NCI-H2081 treated with DMSO at 0.1 percent for 48 hours (cell line): Measurements from ENCODE around the gene BBS4.
"Not testable (repeated sequence)": the region's sequence is repeated elsewhere in the genome, so short reads cannot be mapped to it uniquely, and the experiment has no call there.

Experiments
- DNase-seq: peaks from one replicate; lab custom pipeline; 2025; lab: John Stamatoyannopoulos, UW

The BBS4 gene

DNA sequence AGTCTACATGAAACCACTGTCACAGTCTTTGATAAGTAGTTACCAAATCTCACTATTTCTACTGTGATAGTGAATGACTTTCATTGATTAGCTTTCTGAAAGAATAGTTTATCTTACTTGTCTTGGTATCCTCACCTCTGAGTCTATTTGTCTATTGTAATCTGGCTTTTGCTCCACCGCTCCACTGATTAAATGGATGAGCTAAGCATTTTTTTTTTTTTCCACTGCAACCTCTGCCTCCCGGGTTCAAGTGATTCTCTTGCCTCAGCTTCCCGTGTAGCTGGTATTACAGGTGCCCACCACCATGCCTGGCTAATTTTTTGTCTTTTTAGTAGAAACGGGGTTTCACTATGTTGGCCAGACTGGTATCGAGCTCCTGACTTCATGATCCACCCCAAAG is 12.9 kb downstream of the BBS4 start:
- DNase-seq, result no peak

DNA sequence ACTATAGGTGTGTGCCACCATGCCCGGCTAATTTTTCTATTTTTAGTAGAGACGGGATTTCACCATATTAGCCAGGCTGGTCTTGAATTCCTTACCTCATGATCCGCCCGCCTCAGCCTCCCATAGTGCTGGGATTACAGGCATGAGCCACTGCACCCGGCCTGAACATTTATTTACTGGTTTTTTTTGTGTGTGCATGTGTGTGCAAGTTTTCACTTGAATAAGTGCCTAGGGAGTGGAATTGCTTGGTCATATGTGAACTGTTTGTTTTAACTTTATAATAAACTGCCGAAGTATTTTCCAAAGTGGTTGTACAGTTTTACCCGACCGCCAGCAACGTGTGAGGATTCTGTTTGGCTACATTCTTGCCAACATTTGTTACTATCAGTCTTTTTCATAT is 14.1 kb downstream of the BBS4 start:
- DNase-seq, result no peak

DNA sequence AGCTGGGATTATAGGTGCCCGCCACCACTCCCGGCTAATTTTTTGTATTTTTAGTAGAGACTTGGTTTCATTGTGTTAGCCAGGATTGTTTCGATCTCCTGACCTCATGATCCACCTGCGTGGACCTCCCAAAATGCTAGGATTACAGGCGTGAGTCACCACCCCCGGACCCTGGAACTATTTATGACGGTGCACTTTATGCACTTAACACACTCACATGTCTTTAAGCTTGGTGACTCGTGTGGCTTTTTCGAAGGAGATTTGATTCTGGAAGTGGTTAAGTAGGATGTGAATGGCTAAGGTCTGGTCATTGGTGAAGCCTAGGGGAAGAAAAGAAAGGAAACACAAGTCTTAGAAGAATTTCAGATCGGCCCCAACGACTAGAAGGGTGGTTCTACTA is 20.3 kb downstream of the BBS4 start:
- DNase-seq, result no peak

DNA sequence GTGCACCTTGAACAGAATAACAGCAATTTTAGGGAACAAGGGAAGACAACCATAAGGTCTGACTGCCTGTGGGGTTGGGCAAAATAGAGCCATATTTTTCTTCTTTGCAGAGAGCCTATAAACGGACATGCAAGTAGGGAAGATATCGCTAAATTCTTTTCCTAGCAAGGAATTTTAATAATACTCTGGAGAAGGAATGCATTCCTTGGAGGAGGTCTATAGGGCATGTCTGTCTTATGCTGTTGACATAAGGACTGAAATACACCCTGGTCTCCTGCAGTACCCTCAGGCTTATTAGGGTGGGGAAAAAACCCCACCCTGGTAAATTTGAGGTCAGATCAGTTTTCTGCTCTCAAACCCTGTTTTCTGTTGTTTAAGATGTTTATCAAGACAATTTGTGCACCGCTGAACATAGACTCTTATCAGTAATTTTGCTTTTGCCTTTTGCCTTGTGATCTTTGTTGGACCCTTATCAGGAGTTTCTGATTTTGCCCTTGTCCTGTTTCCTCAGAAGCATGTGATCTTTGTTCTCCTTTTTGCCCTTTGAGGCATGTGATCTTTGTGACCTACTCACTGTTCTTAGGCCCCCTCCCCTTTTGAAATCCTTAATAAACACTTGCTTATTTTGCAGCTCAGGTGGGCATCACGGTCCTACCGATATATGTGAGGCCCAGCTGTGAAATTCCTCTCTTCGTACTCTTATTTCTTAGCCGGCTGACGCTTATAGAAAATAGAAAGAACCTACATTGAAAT is 22.7 kb downstream of the BBS4 start:
- DNase-seq, result not testable (repeated sequence)

DNA sequence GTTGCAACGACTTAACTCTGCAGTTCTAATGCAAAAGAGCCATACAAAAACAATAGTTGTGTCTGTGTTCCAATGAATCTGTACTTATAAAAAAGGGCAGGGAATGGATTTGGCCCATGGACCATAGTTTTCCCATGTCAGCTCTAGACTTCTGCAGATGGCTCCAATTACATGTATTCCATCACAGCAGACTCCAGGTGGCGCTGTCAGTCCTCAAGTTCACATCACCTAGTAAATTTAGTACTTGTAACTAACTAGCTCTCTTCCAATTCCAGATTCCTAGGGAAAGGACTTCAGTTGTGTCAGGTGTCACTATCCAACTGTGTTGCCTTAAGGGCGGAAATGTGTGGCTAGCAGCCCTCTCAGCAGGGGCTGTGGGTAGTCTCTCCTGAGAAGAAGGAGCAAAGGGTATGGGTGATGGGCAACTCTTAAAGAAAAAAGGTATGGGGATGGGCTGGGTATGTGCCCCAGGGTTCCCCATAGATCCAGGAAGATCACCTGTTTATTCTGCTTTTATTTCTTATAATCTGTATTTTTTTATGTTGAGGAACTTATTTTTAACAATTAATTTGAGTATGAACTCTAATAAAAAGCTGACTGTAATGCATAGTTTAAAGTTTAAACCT is 36.2 kb downstream of the BBS4 start:
- DNase-seq, result peak; percentile 5

DNA sequence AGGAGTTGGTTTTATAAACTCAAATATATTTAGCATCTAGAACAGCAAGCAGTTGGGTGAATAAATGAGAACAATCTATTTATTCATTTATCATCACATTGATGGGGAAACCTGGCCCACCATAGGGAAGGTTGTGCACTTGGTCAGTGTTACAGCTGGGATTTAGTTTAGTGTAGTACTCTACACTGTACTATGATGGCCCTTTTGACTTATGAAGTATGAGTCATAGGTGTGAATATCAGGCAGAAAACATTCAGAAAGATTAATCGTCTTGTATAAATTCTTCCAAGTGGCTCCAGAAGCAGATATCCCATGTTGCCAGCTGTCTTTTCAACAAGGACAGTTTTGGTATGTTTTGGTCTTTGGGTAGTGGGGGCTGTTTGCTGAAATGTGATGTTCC is 38.0 kb downstream of the BBS4 start:
- no peak for DNase-seq

DNA sequence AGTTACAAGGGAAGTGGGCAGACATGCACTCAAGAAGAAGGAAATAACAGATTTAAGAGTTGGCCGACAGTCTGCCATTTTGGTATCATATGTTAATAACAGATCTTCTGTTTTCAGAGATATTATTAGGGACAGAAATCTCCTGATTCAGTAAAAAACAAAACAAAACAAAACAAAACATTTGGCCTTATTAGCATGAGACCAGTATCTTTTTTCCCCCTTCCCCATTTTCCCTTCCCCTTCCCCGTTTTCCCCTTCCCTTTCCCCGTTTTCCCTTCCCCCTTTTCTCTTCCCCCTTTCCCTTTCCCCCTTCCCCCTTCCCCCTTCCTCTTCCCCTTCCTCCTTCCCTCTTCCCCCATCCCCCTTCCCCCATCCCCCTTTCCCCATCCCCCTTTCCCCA is 39.4 kb downstream of the BBS4 start:
- no peak for DNase-seq

DNA sequence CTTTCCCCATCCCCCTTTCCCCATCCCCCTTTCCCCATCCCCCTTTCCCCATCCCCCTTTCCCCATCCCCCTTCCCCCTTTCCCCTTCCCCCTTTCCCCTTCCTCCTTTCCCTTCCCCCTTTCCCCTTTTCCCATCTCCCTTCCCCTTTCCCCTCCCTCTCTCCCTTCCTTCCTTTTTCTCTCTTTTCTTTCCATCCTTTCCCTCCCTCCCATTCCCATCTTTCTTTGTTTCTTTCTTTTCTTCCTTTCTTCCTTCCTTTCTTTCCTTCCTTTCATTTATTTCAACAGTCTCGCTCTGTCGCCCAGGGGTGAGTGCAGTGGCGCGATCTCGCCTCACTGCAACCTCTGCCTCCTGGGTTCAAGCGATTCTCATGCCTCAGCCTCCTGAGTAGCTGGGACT is 39.8 kb downstream of the BBS4 start:
- DNase-seq, result not testable (repeated sequence)

DNA sequence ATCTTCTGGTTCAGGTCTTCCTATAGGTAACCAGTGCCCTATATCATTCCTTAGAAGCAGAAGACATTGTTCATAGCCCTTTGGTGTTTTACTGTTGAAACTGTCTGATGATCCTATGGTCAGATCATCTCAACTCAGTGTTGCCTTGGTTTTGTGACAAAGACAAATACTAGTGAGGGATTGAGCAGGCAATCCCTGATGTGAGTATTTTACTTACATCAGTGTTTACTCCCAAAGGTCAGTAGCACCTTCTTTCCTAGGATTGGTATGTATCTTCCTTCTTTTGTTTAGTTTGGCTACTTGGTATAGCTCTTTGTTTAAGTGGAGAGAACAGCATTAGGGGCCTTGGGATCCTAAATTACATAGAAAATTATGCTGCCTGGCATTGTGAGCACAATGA is 41.1 kb downstream of the BBS4 start:
- no peak for DNase-seq

DNA sequence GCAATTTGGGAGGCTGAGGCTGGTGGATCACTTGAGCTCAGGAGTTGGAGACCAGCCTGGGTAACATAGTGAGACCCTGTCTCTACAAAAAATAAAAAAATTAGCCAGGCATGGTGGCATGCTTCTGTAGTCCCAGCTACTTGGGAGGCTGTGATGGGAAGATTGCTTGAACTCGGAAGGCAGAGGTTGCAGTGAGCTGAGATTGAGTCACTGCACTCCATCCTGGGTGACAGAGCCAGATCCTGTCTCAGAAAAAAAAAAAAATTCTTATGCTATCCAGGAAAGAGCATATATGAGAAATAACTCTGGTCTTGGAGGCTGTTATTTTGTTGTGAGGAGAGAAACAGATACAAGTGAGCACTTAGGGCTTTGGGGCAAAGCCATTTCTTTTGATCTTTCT is 42.2 kb downstream of the BBS4 start:
- DNase-seq, result not testable (repeated sequence)

DNA sequence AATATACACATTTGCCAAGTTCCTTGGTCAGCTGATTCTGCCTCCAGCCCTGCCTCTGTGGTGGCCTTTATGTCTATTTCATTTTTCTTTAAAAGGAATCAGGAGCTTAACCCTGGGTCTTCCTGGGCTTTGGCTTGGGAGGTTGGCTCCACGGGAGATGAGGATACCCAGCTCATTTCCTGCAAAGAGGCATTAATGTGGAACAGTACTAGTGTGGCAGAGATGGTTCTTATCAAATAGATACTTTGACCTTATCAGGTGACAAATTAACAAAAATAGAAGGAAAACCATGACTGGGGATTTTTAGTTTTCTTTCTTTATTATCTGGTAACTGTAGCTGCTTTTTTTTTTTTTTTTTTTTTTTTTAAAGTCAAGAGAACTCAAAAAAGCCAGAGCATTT is 42.8 kb downstream of the BBS4 start:
- no peak for DNase-seq

DNA sequence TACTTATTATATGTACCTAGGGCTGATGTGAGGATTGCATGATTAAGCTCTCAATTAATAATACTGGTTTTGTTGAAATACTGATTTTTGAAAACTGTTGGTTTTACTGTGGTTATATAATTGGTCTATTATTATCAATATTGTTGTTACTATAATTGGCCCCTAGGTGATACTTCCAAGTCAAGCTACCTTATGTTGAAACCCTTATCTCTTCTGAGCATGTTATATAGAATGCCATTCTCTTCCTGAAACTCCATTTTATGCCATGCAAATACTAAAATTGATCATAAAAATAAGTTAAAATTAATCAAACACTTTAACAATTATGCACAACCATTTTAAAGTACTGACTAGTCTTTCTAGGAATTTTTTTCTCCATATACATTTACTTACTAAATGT is 46.1 kb downstream of the BBS4 start:
- no peak for DNase-seq

DNA sequence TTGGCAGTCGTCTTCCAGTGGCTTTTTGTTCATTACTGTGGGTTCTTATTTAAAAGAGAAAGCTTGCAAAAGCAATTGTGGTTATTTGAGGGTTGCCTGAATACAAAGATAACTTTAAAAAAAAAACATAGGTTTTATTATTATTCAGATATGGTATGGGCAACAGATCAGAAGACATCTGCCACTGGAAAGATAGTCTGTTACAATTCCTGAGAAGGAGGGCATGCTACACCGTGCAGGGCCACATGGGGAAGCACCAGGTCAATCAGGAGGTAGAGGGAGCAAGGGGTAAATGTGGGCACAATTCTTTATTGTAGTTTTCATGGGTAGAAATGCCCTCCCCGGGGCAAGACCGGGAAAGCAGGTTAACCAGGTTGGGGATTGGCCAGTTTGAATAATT is 46.5 kb downstream of the BBS4 start:
- DNase-seq, result no peak

DNA sequence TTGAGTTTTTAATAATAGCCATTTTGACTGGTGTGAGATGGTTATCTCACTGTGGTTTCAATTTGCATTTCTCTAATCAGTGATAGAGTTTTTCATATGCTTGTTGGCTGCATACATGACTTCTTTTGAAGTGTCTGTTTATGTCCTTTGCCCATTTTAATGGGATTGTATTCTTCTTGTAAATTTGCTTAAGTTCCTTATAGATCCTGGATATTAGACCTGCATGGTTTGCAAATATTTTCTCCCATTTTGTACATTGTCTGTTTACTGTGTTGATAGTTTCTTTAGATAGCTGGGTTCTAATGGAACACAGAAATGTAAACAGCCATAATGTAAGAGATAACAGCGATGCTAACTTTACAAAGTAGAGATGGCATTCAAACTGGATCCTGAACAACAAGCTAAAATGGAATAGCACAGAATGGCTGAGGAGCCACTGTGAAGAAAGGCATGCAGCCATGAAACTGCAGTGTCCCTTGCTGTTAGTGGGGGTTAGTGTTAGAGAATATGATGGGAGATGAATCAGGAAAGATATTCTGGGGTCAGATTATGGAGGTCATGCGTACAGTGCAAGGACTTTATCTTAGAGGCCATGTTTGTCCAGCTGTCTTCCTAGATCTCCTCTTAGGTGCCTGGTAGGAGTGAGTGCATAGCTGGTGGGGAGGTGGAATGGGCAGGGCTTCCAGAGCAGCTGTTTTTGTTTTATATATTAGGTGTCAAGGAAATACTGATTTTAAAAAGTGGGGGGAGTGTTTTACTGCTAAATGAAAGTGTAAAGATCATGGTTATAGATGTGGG is 48.1 kb downstream of the BBS4 start:
- no peak for DNase-seq

DNA sequence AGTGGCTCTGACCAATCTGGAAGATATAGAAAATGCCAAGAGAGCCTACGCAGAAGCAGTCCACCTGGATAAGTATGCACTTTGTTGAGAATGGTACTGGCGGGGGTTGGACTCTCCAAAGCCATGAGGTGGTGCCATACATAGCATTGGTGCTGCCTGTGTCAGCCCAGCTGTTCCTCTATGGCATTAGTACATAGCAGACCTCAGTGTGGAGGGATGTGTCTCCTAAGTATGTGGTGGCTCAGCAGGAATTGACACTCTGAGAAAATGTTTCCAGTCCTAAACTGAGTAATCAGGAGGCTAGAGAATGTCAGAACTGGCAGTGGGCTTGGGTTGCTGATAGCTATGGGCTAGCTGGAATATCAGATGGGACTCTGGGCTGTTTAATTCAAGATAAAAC is 49.1 kb downstream of the BBS4 start:
- DNase-seq, result no peak

DNA sequence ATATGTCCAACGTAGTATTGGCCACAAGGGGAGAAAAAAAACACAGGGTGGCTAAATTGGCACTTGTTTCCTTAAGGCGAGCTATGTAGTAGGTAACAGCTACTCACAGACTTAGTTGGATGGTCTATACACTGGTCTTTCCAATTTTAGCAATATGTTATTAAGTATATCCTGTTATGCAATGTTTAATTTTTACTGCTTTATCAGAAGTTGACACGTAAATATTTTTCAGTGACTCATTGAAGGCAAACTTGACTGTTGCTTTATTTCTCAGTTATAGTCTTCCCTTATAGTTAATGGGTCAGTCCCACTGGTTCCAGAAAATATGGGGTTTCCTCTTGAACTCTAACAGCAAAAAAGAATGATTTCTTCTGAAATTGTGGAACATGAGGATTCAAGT is 51.1 kb downstream of the BBS4 start:
- DNase-seq, result no peak

DNA sequence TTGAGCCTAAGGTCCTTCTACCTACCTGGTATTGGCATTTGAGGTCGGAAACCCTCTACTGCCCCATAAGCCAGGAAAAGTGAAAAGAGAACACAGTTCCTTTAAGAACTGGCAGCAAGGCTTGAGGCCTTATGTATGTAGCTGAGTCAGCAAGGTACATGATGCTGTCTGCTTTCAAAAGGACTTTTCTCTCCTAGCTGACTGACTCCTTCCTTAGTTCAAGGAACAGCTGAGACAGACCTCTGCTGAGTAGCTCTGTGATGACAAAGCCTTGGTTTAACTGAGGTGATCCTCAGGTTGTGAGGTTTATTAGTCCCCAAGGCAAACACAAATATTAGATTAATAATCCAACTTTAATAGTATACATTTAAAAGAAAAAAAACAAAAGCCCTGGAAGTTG is 51.7 kb downstream of the BBS4 start:
- DNase-seq, result no peak

DNA sequence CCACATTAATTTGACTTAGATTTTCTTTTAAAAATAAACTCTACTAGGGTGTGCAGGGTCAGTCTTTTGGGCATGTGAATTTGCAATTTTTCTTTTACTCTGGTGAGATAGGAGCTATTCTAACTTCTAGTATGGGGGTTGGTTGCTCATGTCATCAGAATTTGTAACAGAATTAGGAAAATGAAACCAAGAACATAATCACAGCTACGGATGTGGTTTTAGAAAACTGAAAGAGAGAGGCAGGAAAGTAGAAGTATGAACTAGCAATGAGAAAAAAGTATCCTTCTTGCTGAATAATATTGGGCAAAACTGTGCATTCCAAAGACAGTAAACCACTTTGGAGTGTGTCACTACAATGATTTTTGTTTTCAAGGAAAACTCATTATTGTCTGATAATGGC is 54.2 kb downstream of the BBS4 start:
- no peak for DNase-seq

DNA sequence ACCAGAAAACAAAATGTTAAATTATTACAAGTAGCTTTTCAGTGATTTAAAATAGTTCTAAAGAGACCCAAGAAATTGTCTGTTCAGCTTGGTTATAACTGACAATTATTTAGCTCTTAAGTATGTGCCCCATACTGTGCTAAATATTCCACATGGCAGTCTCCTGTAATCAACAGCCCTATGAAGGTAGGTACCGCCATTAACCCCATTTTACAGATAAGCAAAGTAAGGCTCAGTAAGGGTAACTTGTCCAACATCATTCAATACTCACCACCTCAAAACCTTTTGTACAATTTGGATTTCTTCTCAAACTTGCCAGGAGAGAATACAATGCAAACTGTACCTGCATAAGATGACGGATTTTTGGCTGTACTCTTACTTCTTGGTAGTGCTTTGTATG is 63.7 kb downstream of the BBS4 start:
- no peak for DNase-seq

DNA sequence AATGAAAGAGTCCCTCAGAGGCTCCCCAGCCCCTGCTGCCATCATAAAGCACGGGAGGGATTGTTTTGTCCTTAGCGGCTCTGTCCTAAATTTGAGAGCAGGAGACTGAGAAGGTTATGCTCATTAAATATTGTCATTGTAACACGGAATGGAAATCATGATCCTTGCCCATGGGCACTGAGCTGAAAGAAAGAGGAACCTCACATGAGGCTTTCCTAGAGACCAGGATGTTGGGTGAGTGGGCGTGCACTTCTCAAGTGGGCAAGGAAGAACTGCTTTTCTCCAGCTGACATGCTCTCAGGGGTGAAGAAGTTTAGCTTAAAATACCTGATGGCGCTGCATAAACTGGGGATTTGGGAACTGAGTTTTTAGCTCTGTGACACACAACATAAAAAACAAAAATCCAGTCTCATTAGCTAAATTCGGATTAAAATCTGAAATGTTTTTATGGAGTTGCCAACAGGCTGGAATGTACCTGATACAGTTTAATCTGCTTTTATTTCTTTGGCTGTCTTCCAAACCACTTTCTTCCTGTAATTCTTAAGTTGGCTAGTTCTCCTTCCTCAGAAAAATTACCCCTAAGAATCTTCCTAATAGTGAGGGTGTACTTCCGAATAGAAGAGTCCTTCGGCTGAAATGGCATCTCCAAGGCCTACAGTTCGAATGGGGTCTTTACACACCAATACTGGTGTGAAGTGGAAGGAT is 65.9 kb downstream of the BBS4 start:
- no peak for DNase-seq

DNA sequence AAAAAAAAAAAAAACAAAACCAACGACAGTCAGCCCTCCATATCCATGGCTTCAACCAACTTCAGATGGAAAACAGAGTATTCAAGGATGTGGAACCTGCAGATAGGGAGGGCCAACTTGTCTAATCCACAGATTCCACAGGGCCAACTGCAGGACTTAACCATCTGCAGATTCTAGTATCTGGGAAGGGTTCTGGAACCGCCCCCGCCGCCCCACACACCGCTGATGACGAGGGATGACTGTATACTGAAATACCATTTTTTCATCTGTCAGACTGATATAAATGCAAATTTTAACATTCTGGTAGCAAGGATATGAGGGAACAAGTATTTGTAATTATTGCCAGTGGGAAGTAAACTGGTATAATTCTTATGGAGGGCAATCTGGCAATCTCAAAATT is 68.1 kb downstream of the BBS4 start:
- DNase-seq, result no peak

DNA sequence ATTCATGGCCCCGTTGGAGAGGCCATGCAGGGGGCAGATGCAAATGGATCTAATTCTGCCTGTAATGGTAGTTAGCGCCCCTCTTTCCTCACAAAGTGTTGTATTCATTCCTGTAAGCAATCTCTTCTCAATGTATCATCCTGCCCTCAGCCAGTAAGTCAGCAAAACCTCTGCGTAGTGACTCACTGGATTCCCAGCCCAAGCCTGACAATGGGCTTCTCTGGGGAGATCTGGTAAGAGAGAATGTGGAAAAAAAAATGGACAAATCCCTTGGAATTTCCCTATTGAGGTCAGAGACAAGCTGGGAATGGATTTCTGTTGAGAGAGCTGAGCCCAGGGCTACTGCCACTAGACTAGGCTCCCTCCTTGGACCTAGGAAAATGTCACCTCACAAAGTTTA is 72.2 kb downstream of the BBS4 start:
- DNase-seq, result no peak
